ENCODE data around the gene SYT9. TPM values are rescaled to one million over a fixed set of nuclear protein-coding genes. Genes with fewer than 3 reads are reported as not detected.

Gene SYT9
- total RNA-seq, 1 donor from 2014 or later: 0.52 TPM

GRCh38 chr11:7268758-7269157, 17.1 kb downstream of the SYT9 start:
- Histone ChIP-seq H3K9ac (ENCODE audit: low read depth in 1 of 3, low read length in 3 of 3) (no peak overlapping the region), H3K36me3 (ENCODE audit: control insufficient read depth in 3 of 3, insufficient read depth in 3 of 3, low read length in 3 of 3) (no peaks in the 10 kb centered on the region), H3K4me1 (ENCODE audit: control insufficient read depth in 3 of 3, insufficient read depth in 3 of 3, low read length in 3 of 3) (no peaks in the 10 kb centered on the region), H3K9me3 (ENCODE audit: control insufficient read depth in 3 of 3, low read length in 3 of 3) (no peaks in the 10 kb centered on the region), H3K27ac (ENCODE audit: low read depth, low read length) (no peak overlapping the region), H3K27me3 (ENCODE audit: control insufficient read depth in 3 of 3, insufficient read depth in 3 of 3, low read length in 3 of 3) (no peaks in the 10 kb centered on the region), H3K4me3 (ENCODE audit: low read length in 3 of 3) (no peak overlapping the region)

- H3K9me3 ChIP-seq (ENCODE audit: control insufficient read depth in 3 of 3, low read length in 3 of 3): no peaks in the 10 kb centered on the region
- H3K4me1 ChIP-seq (ENCODE audit: control insufficient read depth in 3 of 3, insufficient read depth in 3 of 3, low read length in 3 of 3): no peaks in the 10 kb centered on the region
- H3K36me3 ChIP-seq (ENCODE audit: control insufficient read depth in 3 of 3, insufficient read depth in 3 of 3, low read length in 3 of 3): no peaks in the 10 kb centered on the region
- no peak overlapping the region for H3K9ac ChIP-seq (ENCODE audit: low read depth in 1 of 3, low read length in 3 of 3)
- H3K27me3 ChIP-seq (ENCODE audit: control insufficient read depth in 3 of 3, insufficient read depth in 3 of 3, low read length in 3 of 3): no peaks in the 10 kb centered on the region
- H3K27ac ChIP-seq (ENCODE audit: low read depth, low read length): no peak overlapping the region
- no peak overlapping the region for H3K4me3 ChIP-seq (ENCODE audit: low read length in 3 of 3)
Observed at GRCh38 chr11:7270233-7270865, 18.6 kb downstream of the SYT9 start.

DNA sequence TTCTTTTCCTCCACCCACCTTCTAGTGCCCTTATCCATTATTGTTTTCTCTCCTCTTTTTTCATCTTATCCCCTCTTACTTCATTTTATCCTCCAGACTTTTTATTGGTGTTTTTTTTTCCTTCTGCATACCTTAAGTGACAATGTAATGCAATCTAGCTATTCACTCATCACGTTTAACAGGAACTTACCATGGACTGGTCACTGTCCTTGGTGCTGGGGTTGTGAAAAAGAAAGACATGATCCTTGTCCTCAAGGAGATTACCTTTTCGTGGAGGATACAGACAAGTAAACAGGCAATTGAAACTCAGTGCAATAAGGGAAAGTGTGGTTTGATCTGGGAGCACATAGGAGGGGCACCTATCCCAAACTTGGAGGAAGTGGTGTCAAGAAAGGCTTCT, 20.7 kb downstream of the SYT9 start:
- Histone ChIP-seq H3K4me3 (ENCODE audit: low read length in 3 of 3) (no peak overlapping the region), H3K36me3 (ENCODE audit: control insufficient read depth in 3 of 3, insufficient read depth in 3 of 3, low read length in 3 of 3) (no peaks in the 10 kb centered on the region), H3K9me3 (ENCODE audit: control insufficient read depth in 3 of 3, low read length in 3 of 3) (no peaks in the 10 kb centered on the region), H3K4me1 (ENCODE audit: control insufficient read depth in 3 of 3, insufficient read depth in 3 of 3, low read length in 3 of 3) (no peaks in the 10 kb centered on the region), H3K27me3 (ENCODE audit: control insufficient read depth in 3 of 3, insufficient read depth in 3 of 3, low read length in 3 of 3) (no peaks in the 10 kb centered on the region), H3K27ac (ENCODE audit: low read depth, low read length) (no peak overlapping the region), H3K9ac (ENCODE audit: low read depth in 1 of 3, low read length in 3 of 3) (no peak overlapping the region)

DNA sequence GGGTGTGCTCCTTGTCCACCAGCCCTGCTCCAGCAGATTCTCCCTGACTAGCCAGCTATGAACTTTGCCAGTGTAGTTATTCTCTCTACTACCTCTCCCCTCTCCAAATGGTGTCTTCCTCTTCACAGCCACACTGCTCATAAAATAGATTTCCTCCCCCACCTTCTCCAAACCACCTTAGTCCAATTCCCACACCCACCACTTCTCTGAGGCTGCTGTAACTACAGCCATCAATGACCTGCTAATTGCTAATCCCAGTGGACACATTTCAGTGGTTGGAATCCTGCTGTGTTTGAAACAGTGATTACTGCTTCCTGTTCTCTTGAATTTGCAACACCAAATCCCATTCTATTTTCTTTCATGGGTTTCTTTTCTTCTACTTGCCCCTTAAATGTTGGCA, 23.4 kb downstream of the SYT9 start:
- no peak overlapping the region for H3K9ac ChIP-seq (ENCODE audit: low read depth in 1 of 3, low read length in 3 of 3)
- no peaks in the 10 kb centered on the region for H3K4me1 ChIP-seq (ENCODE audit: control insufficient read depth in 3 of 3, insufficient read depth in 3 of 3, low read length in 3 of 3)
- no peaks in the 10 kb centered on the region for H3K9me3 ChIP-seq (ENCODE audit: control insufficient read depth in 3 of 3, low read length in 3 of 3)
- no peaks in the 10 kb centered on the region for H3K27me3 ChIP-seq (ENCODE audit: control insufficient read depth in 3 of 3, insufficient read depth in 3 of 3, low read length in 3 of 3)
- no peak overlapping the region for H3K4me3 ChIP-seq (ENCODE audit: low read length in 3 of 3)
- H3K36me3 ChIP-seq (ENCODE audit: control insufficient read depth in 3 of 3, insufficient read depth in 3 of 3, low read length in 3 of 3): no peaks in the 10 kb centered on the region
- no peak overlapping the region for H3K27ac ChIP-seq (ENCODE audit: low read depth, low read length)

GRCh38 chr11:7278314-7278917, 26.7 kb downstream of the SYT9 start:
- Histone ChIP-seq H3K27ac (ENCODE audit: low read depth, low read length) (no peak overlapping the region), H3K4me3 (ENCODE audit: low read length in 3 of 3) (no peak overlapping the region), H3K36me3 (ENCODE audit: control insufficient read depth in 3 of 3, insufficient read depth in 3 of 3, low read length in 3 of 3) (no peaks in the 10 kb centered on the region), H3K9me3 (ENCODE audit: control insufficient read depth in 3 of 3, low read length in 3 of 3) (no peaks in the 10 kb centered on the region), H3K27me3 (ENCODE audit: control insufficient read depth in 3 of 3, insufficient read depth in 3 of 3, low read length in 3 of 3) (no peaks in the 10 kb centered on the region), H3K4me1 (ENCODE audit: control insufficient read depth in 3 of 3, insufficient read depth in 3 of 3, low read length in 3 of 3) (no peaks in the 10 kb centered on the region), H3K9ac (ENCODE audit: low read depth in 1 of 3, low read length in 3 of 3) (no peak overlapping the region)

DNA sequence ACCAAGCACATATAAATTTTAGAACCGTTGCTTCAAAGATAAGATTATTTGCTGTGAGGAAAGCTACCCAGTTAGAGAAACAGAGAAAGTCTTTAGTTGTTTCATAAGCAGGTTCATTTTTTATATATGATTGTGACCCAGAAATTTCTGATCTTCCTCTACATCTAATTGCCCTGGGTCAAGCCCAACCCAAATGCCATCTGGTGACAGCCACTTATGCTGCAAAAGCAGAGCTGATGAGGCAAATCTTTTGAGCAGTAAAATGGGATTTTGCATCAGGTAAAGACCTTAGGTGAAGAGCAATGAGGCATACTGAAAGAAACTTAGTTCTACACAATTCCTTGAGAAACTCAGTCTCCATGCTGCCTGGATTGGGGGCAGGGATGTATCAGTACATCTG, 28.0 kb downstream of the SYT9 start:
- Histone ChIP-seq H3K9me3 (ENCODE audit: control insufficient read depth in 3 of 3, low read length in 3 of 3) (no peaks in the 10 kb centered on the region), H3K4me3 (ENCODE audit: low read length in 3 of 3) (no peak overlapping the region)

DNA sequence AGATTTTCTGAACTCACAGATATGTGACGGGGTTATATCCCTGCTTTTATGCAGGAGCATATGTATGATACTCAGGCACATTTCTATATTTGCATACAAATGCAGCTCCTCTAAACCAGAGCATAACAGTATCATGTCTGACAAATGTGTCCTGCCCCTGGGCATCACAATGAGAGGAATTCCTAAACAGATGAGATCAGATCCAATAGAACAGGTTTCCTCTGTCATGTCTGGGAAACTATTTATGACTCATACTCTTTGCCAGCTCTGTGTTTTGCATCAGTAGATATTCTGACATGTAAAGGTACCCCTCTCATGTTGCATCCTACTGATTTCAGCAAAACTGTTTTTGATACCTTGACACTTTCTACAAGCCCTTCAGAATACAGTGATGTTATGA, 29.4 kb downstream of the SYT9 start:
- peaks cover 0 to 2% (median 0%) of the 10 kb centered on the region in 3 donors for H3K9me3 ChIP-seq (ENCODE audit: control insufficient read depth in 3 of 3, low read length in 3 of 3)
- no peaks in the 10 kb centered on the region for H3K4me1 ChIP-seq (ENCODE audit: control insufficient read depth in 3 of 3, insufficient read depth in 3 of 3, low read length in 3 of 3)
- H3K9ac ChIP-seq (ENCODE audit: low read depth in 1 of 3, low read length in 3 of 3): no peak overlapping the region
- H3K4me3 ChIP-seq (ENCODE audit: low read length in 3 of 3): no peak overlapping the region
- no peak overlapping the region for H3K27ac ChIP-seq (ENCODE audit: low read depth, low read length)
- H3K27me3 ChIP-seq (ENCODE audit: control insufficient read depth in 3 of 3, insufficient read depth in 3 of 3, low read length in 3 of 3): no peaks in the 10 kb centered on the region
- H3K36me3 ChIP-seq (ENCODE audit: control insufficient read depth in 3 of 3, insufficient read depth in 3 of 3, low read length in 3 of 3): no peaks in the 10 kb centered on the region

More for the DNA sequence above, 28.0 kb downstream of the SYT9 start:
- H3K36me3 ChIP-seq (ENCODE audit: control insufficient read depth in 3 of 3, insufficient read depth in 3 of 3, low read length in 3 of 3): no peaks in the 10 kb centered on the region
- no peak overlapping the region for H3K9ac ChIP-seq (ENCODE audit: low read depth in 1 of 3, low read length in 3 of 3)
- no peaks in the 10 kb centered on the region for H3K4me1 ChIP-seq (ENCODE audit: control insufficient read depth in 3 of 3, insufficient read depth in 3 of 3, low read length in 3 of 3)
- H3K27ac ChIP-seq (ENCODE audit: low read depth, low read length): no peak overlapping the region
- H3K27me3 ChIP-seq (ENCODE audit: control insufficient read depth in 3 of 3, insufficient read depth in 3 of 3, low read length in 3 of 3): no peaks in the 10 kb centered on the region

DNA sequence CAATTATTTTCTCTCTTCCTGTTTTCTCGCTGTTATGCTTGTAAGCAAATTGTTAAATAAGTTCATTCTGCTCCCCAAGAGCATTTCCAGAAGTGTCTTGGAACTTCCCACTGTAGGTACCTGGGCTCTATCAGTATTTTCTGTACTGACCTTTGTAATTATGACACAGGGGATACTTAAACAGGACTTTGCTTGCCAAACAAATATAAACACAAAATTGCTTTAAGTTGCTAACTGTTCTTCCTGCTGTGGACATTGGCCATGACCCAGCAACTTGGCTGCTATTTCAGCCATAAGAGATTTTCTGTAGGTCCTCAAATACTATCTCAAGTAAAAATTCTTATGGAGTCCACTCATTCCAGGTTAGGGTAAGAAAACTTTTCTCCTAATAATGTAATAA, 30.1 kb downstream of the SYT9 start:
- Histone ChIP-seq H3K9me3 (ENCODE audit: control insufficient read depth in 3 of 3, low read length in 3 of 3) (peaks cover 0 to 2% (median 0%) of the 10 kb centered on the region in 3 donors), H3K27me3 (ENCODE audit: control insufficient read depth in 3 of 3, insufficient read depth in 3 of 3, low read length in 3 of 3) (no peaks in the 10 kb centered on the region), H3K9ac (ENCODE audit: low read depth in 1 of 3, low read length in 3 of 3) (no peak overlapping the region), H3K27ac (ENCODE audit: low read depth, low read length) (no peak overlapping the region), H3K4me1 (ENCODE audit: control insufficient read depth in 3 of 3, insufficient read depth in 3 of 3, low read length in 3 of 3) (no peaks in the 10 kb centered on the region), H3K36me3 (ENCODE audit: control insufficient read depth in 3 of 3, insufficient read depth in 3 of 3, low read length in 3 of 3) (no peaks in the 10 kb centered on the region), H3K4me3 (ENCODE audit: low read length in 3 of 3) (no peak overlapping the region)

- Histone ChIP-seq H3K27me3 (ENCODE audit: control insufficient read depth in 3 of 3, insufficient read depth in 3 of 3, low read length in 3 of 3) (no peaks in the 10 kb centered on the region), H3K9ac (ENCODE audit: low read depth in 1 of 3, low read length in 3 of 3) (no peak overlapping the region)
Observed at GRCh38 chr11:7286178-7286577, 34.5 kb downstream of the SYT9 start.

DNA sequence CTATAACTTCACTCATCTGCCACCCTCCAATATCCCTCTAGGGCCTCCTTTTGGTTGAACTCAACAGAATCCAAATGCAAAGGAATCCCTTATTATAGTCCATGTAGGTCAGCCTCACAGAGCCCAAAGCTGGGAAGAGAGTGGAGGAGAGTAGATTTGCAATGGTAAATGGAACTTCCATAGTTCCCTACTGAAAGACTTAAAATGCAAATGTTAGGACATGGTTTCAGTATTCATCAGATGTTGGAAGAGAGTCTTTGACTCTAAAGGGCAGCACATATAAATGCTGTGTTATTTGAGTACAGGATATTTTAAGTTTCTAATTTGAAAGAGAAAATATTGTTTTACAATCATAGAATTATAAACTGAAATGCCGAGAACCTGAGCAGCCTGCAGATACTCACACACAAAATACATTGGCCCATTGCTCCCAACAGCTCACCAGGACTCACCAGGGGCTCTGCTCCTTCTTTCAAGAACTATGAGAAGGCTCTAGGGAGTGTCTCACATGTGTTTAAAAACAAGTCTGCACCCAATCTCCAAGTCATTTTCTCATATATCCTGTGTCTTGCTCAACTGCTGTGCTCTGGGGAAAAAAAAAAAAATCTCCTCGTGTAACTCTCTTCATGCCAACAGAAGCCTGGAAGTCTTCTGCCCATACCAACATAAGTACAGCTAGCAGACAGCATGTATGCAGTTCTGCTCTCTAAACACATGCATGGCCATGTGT, 39.6 kb downstream of the SYT9 start:
- Histone ChIP-seq H3K27me3 (ENCODE audit: control insufficient read depth in 3 of 3, insufficient read depth in 3 of 3, low read length in 3 of 3) (no peaks in the 10 kb centered on the region), H3K27ac (ENCODE audit: low read depth, low read length) (no peak overlapping the region), H3K36me3 (ENCODE audit: control insufficient read depth in 3 of 3, insufficient read depth in 3 of 3, low read length in 3 of 3) (no peaks in the 10 kb centered on the region), H3K4me1 (ENCODE audit: control insufficient read depth in 3 of 3, insufficient read depth in 3 of 3, low read length in 3 of 3) (no peaks in the 10 kb centered on the region), H3K4me3 (ENCODE audit: low read length in 3 of 3) (no peak overlapping the region), H3K9me3 (ENCODE audit: control insufficient read depth in 3 of 3, low read length in 3 of 3) (no peaks in the 10 kb centered on the region), H3K9ac (ENCODE audit: low read depth in 1 of 3, low read length in 3 of 3) (no peak overlapping the region)

More at GRCh38 chr11:7286178-7286577, 34.5 kb downstream of the SYT9 start:
- Histone ChIP-seq H3K4me3 (ENCODE audit: low read length in 3 of 3) (no peak overlapping the region), H3K9me3 (ENCODE audit: control insufficient read depth in 3 of 3, low read length in 3 of 3) (peaks cover 0 to 2% (median 0%) of the 10 kb centered on the region in 3 donors), H3K36me3 (ENCODE audit: control insufficient read depth in 3 of 3, insufficient read depth in 3 of 3, low read length in 3 of 3) (no peaks in the 10 kb centered on the region), H3K27ac (ENCODE audit: low read depth, low read length) (no peak overlapping the region), H3K4me1 (ENCODE audit: control insufficient read depth in 3 of 3, insufficient read depth in 3 of 3, low read length in 3 of 3) (no peaks in the 10 kb centered on the region)

All from skeletal muscle tissue (tissue), 4 donors.